Muscle layer of duodenum (tissue), 2 donors: ENCODE measurements around the gene PRDM7.

Experiments
- H3K27ac ChIP-seq: one replicate; pipeline ENCODE4 v1.7.0; 2013; ENCODE audit warnings: mild to moderate bottlenecking, low read length
- H3K27me3 ChIP-seq: one replicate; pipeline ENCODE4 v1.7.0; 2013; ENCODE audit warnings: low read depth, mild to moderate bottlenecking, control low read depth, low read length
- H3K36me3 ChIP-seq, 2 donors: one replicate each; pipeline ENCODE4 v1.7.0; 2013; ENCODE audit warnings: low read length in 2 of 2, control low read depth in 1 of 2, mild to moderate bottlenecking in 1 of 2; ENCODE audit not compliant: insufficient read depth in 2 of 2, control insufficient read depth in 1 of 2
- H3K4me1 ChIP-seq, 2 donors: one replicate each; pipeline ENCODE4 v1.7.0; 2013; ENCODE audit warnings: low read length in 2 of 2, mild to moderate bottlenecking in 2 of 2, control low read depth in 1 of 2, moderate library complexity in 1 of 2; ENCODE audit not compliant: insufficient read depth in 2 of 2, control insufficient read depth in 1 of 2
- H3K4me3 ChIP-seq, 2 donors: one replicate each; pipeline ENCODE4 v1.7.0; 2013; ENCODE audit warnings: low read length in 2 of 2, low read depth in 1 of 2, mild to moderate bottlenecking in 1 of 2
- H3K9me3 ChIP-seq, 2 donors: one replicate each; pipeline ENCODE4 v1.7.0; 2013; ENCODE audit warnings: low read length in 2 of 2, control low read depth in 1 of 2, mild to moderate bottlenecking in 1 of 2; ENCODE audit not compliant: control insufficient read depth in 1 of 2
- donor health status: healthy.

The PRDM7 gene

GRCh38 chr16:90032674-90033331, 44.3 kb downstream of the PRDM7 start:
- Histone ChIP-seq H3K9me3 (no peaks in the 10 kb centered on the region), H3K4me1 (no peaks in the 10 kb centered on the region), H3K27ac (no peak overlapping the region), H3K36me3 (peaks cover 20 to 24% of the 10 kb centered on the region in 2 donors), H3K4me3 (no peak overlapping the region), H3K27me3 (no peaks in the 10 kb centered on the region)

- Histone ChIP-seq H3K36me3 (peaks cover 14 to 23% of the 10 kb centered on the region in 2 donors), H3K27ac (no peak overlapping the region), H3K9me3 (no peaks in the 10 kb centered on the region), H3K27me3 (no peaks in the 10 kb centered on the region), H3K4me1 (no peaks in the 10 kb centered on the region), H3K4me3 (no peak overlapping the region)
Observed at GRCh38 chr16:90031931-90032673, 45.0 kb downstream of the PRDM7 start.

GRCh38 chr16:90031186-90031930, 45.8 kb downstream of the PRDM7 start:
- Histone ChIP-seq H3K27ac (no peak overlapping the region), H3K36me3 (peaks cover 7 to 16% of the 10 kb centered on the region in 2 donors), H3K27me3 (no peaks in the 10 kb centered on the region), H3K4me1 (no peaks in the 10 kb centered on the region), H3K4me3 (no peak overlapping the region), H3K9me3 (no peaks in the 10 kb centered on the region)

GRCh38 chr16:90028985-90029384, 48.1 kb downstream of the PRDM7 start:
- Histone ChIP-seq H3K27ac (no peak overlapping the region), H3K4me1 (no peaks in the 10 kb centered on the region), H3K27me3 (no peaks in the 10 kb centered on the region), H3K4me3 (no peak overlapping the region), H3K36me3 (peaks cover 3 to 6% of the 10 kb centered on the region in 2 donors), H3K9me3 (no peaks in the 10 kb centered on the region)

- H3K27ac ChIP-seq = no peak overlapping the region
- no peaks in the 10 kb centered on the region for H3K27me3 ChIP-seq
- H3K4me1 ChIP-seq = peaks cover 0 to 5% of the 10 kb centered on the region in 2 donors
- no peak overlapping the region for H3K4me3 ChIP-seq
- no peaks in the 10 kb centered on the region for H3K9me3 ChIP-seq
- peaks cover 3 to 6% of the 10 kb centered on the region in 2 donors for H3K36me3 ChIP-seq
Observed at GRCh38 chr16:90027611-90028010, 49.5 kb downstream of the PRDM7 start.

GRCh38 chr16:90026135-90026534, 51.0 kb downstream of the PRDM7 start:
- H3K4me1 ChIP-seq = peaks cover 5% of the 10 kb centered on the region in 2 donors
- H3K27me3 ChIP-seq = no peaks in the 10 kb centered on the region
- no peak overlapping the region for H3K27ac ChIP-seq
- no peak overlapping the region for H3K4me3 ChIP-seq
- H3K36me3 ChIP-seq = peaks cover 0 to 6% of the 10 kb centered on the region in 2 donors
- H3K9me3 ChIP-seq = no peaks in the 10 kb centered on the region

GRCh38 chr16:90023078-90023447, 54.1 kb downstream of the PRDM7 start:
- Histone ChIP-seq H3K4me1 (peaks cover 5 to 18% of the 10 kb centered on the region in 2 donors), H3K27ac (peak overlapping the region; percentile 45), H3K4me3 (peak overlapping the region; percentile 72 to 76)

GRCh38 chr16:90022209-90023077, 54.7 kb downstream of the PRDM7 start:
- Histone ChIP-seq H3K36me3 (peaks cover 0 to 5% of the 10 kb centered on the region in 2 donors), H3K4me1 (peaks cover 5 to 18% of the 10 kb centered on the region in 2 donors), H3K27ac (peak overlapping the region; percentile 45), H3K9me3 (no peaks in the 10 kb centered on the region), H3K4me3 (peak overlapping the region; percentile 72 to 76), H3K27me3 (no peaks in the 10 kb centered on the region)

More at GRCh38 chr16:90023078-90023447, 54.1 kb downstream of the PRDM7 start:
- H3K27me3 ChIP-seq = no peaks in the 10 kb centered on the region
- no peaks in the 10 kb centered on the region for H3K9me3 ChIP-seq
- peaks cover 0 to 9% of the 10 kb centered on the region in 2 donors for H3K36me3 ChIP-seq

- Histone ChIP-seq H3K4me3 (no peak overlapping the region), H3K9me3 (no peaks in the 10 kb centered on the region), H3K27me3 (no peaks in the 10 kb centered on the region), H3K36me3 (peaks cover 0 to 3% of the 10 kb centered on the region in 2 donors), H3K4me1 (peaks cover 5 to 18% of the 10 kb centered on the region in 2 donors), H3K27ac (no peak overlapping the region)
Observed at GRCh38 chr16:90020838-90021382, 56.2 kb downstream of the PRDM7 start.

- peaks cover 5 to 18% of the 10 kb centered on the region in 2 donors for H3K4me1 ChIP-seq
- peak overlapping the region; percentile 42 to 54 for H3K4me3 ChIP-seq
- H3K27ac ChIP-seq = no peak overlapping the region
- no peaks in the 10 kb centered on the region for H3K27me3 ChIP-seq
- peaks cover 0 to 3% of the 10 kb centered on the region in 2 donors for H3K36me3 ChIP-seq
- no peaks in the 10 kb centered on the region for H3K9me3 ChIP-seq
Observed at GRCh38 chr16:90020260-90020837, 56.8 kb downstream of the PRDM7 start.
